Measurements from ENCODE around the gene NCAM2.

GRCh38 chr21:21148009-21148408, 149.8 kb downstream of the NCAM2 start:
- TF ChIP-seq CTCF (IDR thresholded peaks at IDR 0.05 in 8 of 11, conservative IDR thresholded peaks at IDR 0.05 in 3 of 11) (no peak), POLR2A (IDR thresholded peaks at IDR 0.05) (no peak)
